DOHH2 (cell line): Measurements from ENCODE around the gene PRORP.

Source experiments
- EZH2phosphoT487 ChIP-seq: fragments of 200-600 bp; sonication (generic); IDR thresholded peaks from 2 replicates; pipeline ENCODE4 v1.6.1; 2017; ENCODE audit warnings: borderline replicate concordance, mild to moderate bottlenecking, antibody characterized with exemption, low read length, moderate library complexity, mixed read lengths
- TF ChIP-seq, protein P1 (sequence below): fragments of 200-600 bp; sonication (generic); IDR thresholded peaks from one replicate; pipeline ENCODE4 v1.5.1; 2014; ENCODE audit warnings: antibody characterized with exemption, mild to moderate bottlenecking, low read depth, low read length; ENCODE audit not compliant: poor library complexity, severe bottlenecking

DNA sequence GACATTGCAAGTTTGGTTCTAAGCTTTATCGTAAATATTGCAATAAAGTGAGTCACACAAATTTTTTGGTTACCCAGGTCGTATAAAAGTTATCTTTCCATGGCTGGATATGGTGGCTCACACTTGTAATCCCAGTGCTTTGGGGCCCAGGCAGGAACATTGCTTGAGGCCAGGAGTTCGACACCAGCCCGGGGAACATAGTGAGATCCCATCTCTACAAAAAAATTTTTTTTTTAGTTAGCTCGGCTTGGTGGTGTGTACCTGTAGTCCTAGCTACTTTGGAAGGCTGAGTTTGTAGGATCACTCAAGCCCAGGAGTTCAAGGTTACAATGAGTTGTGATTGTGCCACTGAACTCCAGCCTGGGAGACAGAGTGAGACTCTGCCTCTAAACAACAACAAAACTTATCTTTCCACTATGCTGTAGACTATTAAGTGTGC is 24.4 kb downstream of the PRORP start:
- TF ChIP-seq, protein P1, sequence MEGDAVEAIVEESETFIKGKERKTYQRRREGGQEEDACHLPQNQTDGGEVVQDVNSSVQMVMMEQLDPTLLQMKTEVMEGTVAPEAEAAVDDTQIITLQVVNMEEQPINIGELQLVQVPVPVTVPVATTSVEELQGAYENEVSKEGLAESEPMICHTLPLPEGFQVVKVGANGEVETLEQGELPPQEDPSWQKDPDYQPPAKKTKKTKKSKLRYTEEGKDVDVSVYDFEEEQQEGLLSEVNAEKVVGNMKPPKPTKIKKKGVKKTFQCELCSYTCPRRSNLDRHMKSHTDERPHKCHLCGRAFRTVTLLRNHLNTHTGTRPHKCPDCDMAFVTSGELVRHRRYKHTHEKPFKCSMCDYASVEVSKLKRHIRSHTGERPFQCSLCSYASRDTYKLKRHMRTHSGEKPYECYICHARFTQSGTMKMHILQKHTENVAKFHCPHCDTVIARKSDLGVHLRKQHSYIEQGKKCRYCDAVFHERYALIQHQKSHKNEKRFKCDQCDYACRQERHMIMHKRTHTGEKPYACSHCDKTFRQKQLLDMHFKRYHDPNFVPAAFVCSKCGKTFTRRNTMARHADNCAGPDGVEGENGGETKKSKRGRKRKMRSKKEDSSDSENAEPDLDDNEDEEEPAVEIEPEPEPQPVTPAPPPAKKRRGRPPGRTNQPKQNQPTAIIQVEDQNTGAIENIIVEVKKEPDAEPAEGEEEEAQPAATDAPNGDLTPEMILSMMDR = no peak
- no peak for TF ChIP-seq EZH2phosphoT487
